ENCODE measurements around the gene ZNF263. TPM values are rescaled to one million over a fixed set of nuclear protein-coding genes. Genes with fewer than 3 reads are reported as not detected.

The ZNF263 gene
- total and polyA plus RNA-seq, 2 of the 13 experiments (the other 11 are each of a cell fraction or from before 2014, with no cell fraction given), result 10.2 to 41.2 TPM

DNA sequence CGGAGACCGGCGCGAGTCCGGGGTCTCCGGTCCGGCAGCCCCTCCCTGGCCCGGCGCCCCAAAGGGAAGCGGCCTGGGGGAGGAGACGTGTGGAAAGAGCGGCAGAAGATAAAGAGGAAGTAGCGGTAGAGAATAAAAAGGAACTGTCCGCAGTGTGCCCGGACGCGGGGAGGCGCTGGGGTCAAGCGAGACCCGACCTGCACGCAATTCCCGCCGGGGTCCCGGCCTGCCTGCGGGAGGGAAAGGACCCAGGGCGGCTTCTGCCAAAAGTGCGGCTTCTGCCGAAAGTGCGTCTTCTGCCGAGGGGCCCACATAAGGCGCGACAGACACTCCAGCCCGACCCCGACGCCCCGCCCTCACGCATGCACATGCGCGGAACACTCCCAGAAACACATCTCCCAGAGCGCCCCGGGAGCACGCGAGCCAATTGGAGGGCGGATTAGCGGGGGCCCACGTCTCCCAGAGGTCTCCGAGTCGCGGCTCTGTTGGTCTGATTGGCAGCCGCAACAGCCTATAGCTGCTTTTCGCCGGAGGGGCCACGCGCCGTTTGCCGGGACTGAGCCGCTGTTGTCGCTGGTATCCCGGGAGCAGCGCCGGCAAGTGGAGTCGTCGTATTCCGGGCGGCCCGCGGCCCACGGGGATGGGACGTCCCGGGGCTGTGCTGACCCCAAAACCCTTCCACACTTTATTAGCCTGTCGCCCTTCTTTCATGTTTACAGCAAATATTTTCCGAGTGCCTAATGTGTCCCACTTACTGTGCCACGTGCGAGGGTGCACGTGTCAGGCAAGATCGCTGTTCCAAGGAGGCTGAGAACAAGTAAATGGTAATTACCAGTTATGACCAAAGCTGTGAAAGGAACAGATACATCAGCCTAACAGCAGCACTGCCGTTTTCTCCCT is 18.9 kb upstream of the ZNF263 start (continued):
- TF ChIP-seq TBX2 (CRISPR knock-in tag; IDR thresholded peaks at IDR 0.05; ENCODE audit: borderline replicate concordance) (peak; percentile 72), ZNF850 (CRISPR knock-in tag; conservative IDR thresholded peaks at IDR 0.05) (no peak), ZNF382 (CRISPR knock-in tag; IDR thresholded peaks at IDR 0.05; ENCODE audit: borderline replicate concordance) (no peak), KDM4B (CRISPR knock-in tag; IDR thresholded peaks at IDR 0.05) (peak; percentile 20; the same call in 1 of the 2 replicates), HNRNPUL1 (IDR thresholded peaks at IDR 0.05; ENCODE audit: low read depth, low read length) (no peak), ZC3H4 (CRISPR knock-in tag; IDR thresholded peaks at IDR 0.05; ENCODE audit: borderline replicate concordance) (peak; percentile 73; the same call in 1 of the 2 replicates), NR2F2 (IDR thresholded peaks at IDR 0.05; ENCODE audit: borderline replicate concordance, low read depth) (no peak), HNF4A (CRISPR knock-in tag; IDR thresholded peaks at IDR 0.05) (peak; percentile 5; the same call in 1 of the 2 replicates), ZMAT3 (CRISPR knock-in tag; conservative IDR thresholded peaks at IDR 0.05) (no peak), ZNF570 (CRISPR knock-in tag; IDR thresholded peaks at IDR 0.05; ENCODE audit: borderline replicate concordance) (no peak), ZNF558 (CRISPR knock-in tag; IDR thresholded peaks at IDR 0.05; ENCODE audit: borderline replicate concordance) (0 out of 2 replicates have a peak, but pooled peaks have one; percentile 27), ZBTB38 (CRISPR knock-in tag; IDR thresholded peaks at IDR 0.05) (no peak), ZNF883 (CRISPR knock-in tag; IDR thresholded peaks at IDR 0.05; ENCODE audit: not compliant biosample characterization) (no peak), HOMEZ (CRISPR knock-in tag; IDR thresholded peaks at IDR 0.05; ENCODE audit: low read depth) (no peak; the same call in 1 of the 2 replicates), ZNF740 (CRISPR knock-in tag; IDR thresholded peaks at IDR 0.05) (no peak), ATF6 (CRISPR knock-in tag; conservative IDR thresholded peaks at IDR 0.05) (no peak), KLF13 (CRISPR knock-in tag; IDR thresholded peaks at IDR 0.05) (no peak), GTF3A (CRISPR knock-in tag; conservative IDR thresholded peaks at IDR 0.05) (no peak), ZNF256 (CRISPR knock-in tag; conservative IDR thresholded peaks at IDR 0.05) (no peak; the same call in 1 of the 2 replicates), SNAI1 (CRISPR knock-in tag; IDR thresholded peaks at IDR 0.05; ENCODE audit: borderline replicate concordance) (0 out of 2 replicates have a peak, but pooled peaks have one; percentile 49), UBTF (CRISPR knock-in tag; IDR thresholded peaks at IDR 0.05) (peak; percentile 62; the same call in 1 of the 2 replicates)
- TF ChIP-seq, protein P1, sequence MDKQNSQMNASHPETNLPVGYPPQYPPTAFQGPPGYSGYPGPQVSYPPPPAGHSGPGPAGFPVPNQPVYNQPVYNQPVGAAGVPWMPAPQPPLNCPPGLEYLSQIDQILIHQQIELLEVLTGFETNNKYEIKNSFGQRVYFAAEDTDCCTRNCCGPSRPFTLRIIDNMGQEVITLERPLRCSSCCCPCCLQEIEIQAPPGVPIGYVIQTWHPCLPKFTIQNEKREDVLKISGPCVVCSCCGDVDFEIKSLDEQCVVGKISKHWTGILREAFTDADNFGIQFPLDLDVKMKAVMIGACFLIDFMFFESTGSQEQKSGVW (CRISPR knock-in tag; IDR thresholded peaks at IDR 0.05; ENCODE audit: borderline replicate concordance), result no peak

Data from HepG2 (cell line).